IPS-20b (cell line): ENCODE data around the gene MAFG.
A peak's percentile ranks its signal among the peaks of the same experiment; 100 is the strongest.

Source experiments
- H3K27ac ChIP-seq: one replicate; pipeline ENCODE4 v1.5.1; 2013; ENCODE audit warnings: low read length
- H3K27me3 ChIP-seq: 2 replicates; pipeline ENCODE4 v1.6.1; 2013; ENCODE audit warnings: mild to moderate bottlenecking, low read length, inconsistent platforms; ENCODE audit not compliant: insufficient read depth
- H3K36me3 ChIP-seq: 2 replicates; pipeline ENCODE4 v1.6.1; 2013; ENCODE audit warnings: low read depth, mild to moderate bottlenecking, inconsistent platforms, low read length, moderate library complexity; ENCODE audit not compliant: insufficient read depth
- H3K4me1 ChIP-seq: 2 replicates; pipeline ENCODE4 v1.6.1; 2013; ENCODE audit warnings: mild to moderate bottlenecking, control low read depth, inconsistent platforms, low read length, moderate library complexity; ENCODE audit not compliant: insufficient read depth
- H3K4me3 ChIP-seq: 2 replicates; pipeline ENCODE4 v1.5.1; 2013; ENCODE audit warnings: mild to moderate bottlenecking, low read length, inconsistent platforms
- H3K9ac ChIP-seq: 2 replicates; pipeline ENCODE4 v1.6.1; 2013; ENCODE audit warnings: low read depth, mild to moderate bottlenecking, inconsistent platforms, low read length, moderate library complexity
- H3K9me3 ChIP-seq: 2 replicates; pipeline ENCODE4 v1.6.1; 2013; ENCODE audit warnings: mild to moderate bottlenecking, low read depth, low read length, inconsistent platforms; ENCODE audit not compliant: insufficient read depth

MAFG gene

GRCh38 chr17:81907219-81908145 lies 20.1 kb downstream of the MAFG start:
- no peaks in the 10 kb centered on the region for H3K9me3 ChIP-seq
- no peak overlapping the region for H3K9ac ChIP-seq
- peaks cover 13% of the 10 kb centered on the region for H3K27me3 ChIP-seq
- H3K36me3 ChIP-seq: 0 out of 2 replicates have a peak, but pooled peaks cover 7% of the 10 kb centered on the region
- no peak overlapping the region for H3K27ac ChIP-seq
- no peak overlapping the region for H3K4me3 ChIP-seq
- H3K4me1 ChIP-seq: no peaks in the 10 kb centered on the region

GRCh38 chr17:81906476-81907218 lies 20.9 kb downstream of the MAFG start:
- no peaks in the 10 kb centered on the region for H3K4me1 ChIP-seq
- H3K36me3 ChIP-seq: 0 out of 2 replicates have a peak, but pooled peaks cover 7% of the 10 kb centered on the region

GRCh38 chr17:81905993-81906392 lies 21.5 kb downstream of the MAFG start:
- Histone ChIP-seq H3K36me3 (0 out of 2 replicates have a peak, but pooled peaks cover 7% of the 10 kb centered on the region), H3K27me3 (peaks cover 26% of the 10 kb centered on the region), H3K4me3 (no peak overlapping the region), H3K9ac (no peak overlapping the region), H3K9me3 (no peaks in the 10 kb centered on the region), H3K27ac (no peak overlapping the region), H3K4me1 (no peaks in the 10 kb centered on the region)

More at GRCh38 chr17:81906476-81907218, 20.9 kb downstream of the MAFG start:
- Histone ChIP-seq H3K27me3 (peaks cover 20% of the 10 kb centered on the region), H3K9ac (no peak overlapping the region), H3K4me3 (no peak overlapping the region), H3K9me3 (no peaks in the 10 kb centered on the region), H3K27ac (no peak overlapping the region)

- 0 out of 2 replicates have a peak, but pooled peaks cover 7% of the 10 kb centered on the region for H3K36me3 ChIP-seq
Measured at GRCh38 chr17:81905424-81905875, 22.1 kb downstream of the MAFG start.

GRCh38 chr17:81904600-81905423 lies 22.7 kb downstream of the MAFG start:
- Histone ChIP-seq H3K36me3 (peaks cover 11% of the 10 kb centered on the region; the same call in 1 of the 2 replicates), H3K27me3 (peaks cover 28% of the 10 kb centered on the region), H3K27ac (no peak overlapping the region), H3K9ac (no peak overlapping the region), H3K9me3 (no peaks in the 10 kb centered on the region), H3K4me1 (no peaks in the 10 kb centered on the region), H3K4me3 (no peak overlapping the region)

More at GRCh38 chr17:81905424-81905875, 22.1 kb downstream of the MAFG start:
- no peak overlapping the region for H3K27ac ChIP-seq
- no peaks in the 10 kb centered on the region for H3K4me1 ChIP-seq
- no peak overlapping the region for H3K4me3 ChIP-seq
- no peaks in the 10 kb centered on the region for H3K9me3 ChIP-seq
- no peak overlapping the region for H3K9ac ChIP-seq
- H3K27me3 ChIP-seq: peaks cover 29% of the 10 kb centered on the region

GRCh38 chr17:81903896-81904599 lies 23.5 kb downstream of the MAFG start:
- Histone ChIP-seq H3K27ac (no peak overlapping the region), H3K36me3 (peaks cover 18% of the 10 kb centered on the region; the same call in 1 of the 2 replicates), H3K9ac (no peak overlapping the region), H3K4me1 (no peaks in the 10 kb centered on the region), H3K9me3 (no peaks in the 10 kb centered on the region), H3K4me3 (no peak overlapping the region), H3K27me3 (peaks cover 28% of the 10 kb centered on the region)

GRCh38 chr17:81903415-81903831 lies 24.1 kb downstream of the MAFG start:
- H3K9ac ChIP-seq: no peak overlapping the region
- H3K27me3 ChIP-seq: peaks cover 28% of the 10 kb centered on the region
- peaks cover 24% of the 10 kb centered on the region for H3K36me3 ChIP-seq
- H3K27ac ChIP-seq: no peak overlapping the region
- H3K9me3 ChIP-seq: no peaks in the 10 kb centered on the region
- no peaks in the 10 kb centered on the region for H3K4me1 ChIP-seq
- no peak overlapping the region for H3K4me3 ChIP-seq

GRCh38 chr17:81902653-81903414 lies 24.7 kb downstream of the MAFG start:
- no peak overlapping the region for H3K9ac ChIP-seq
- peaks cover 29% of the 10 kb centered on the region for H3K36me3 ChIP-seq
- H3K27me3 ChIP-seq: peaks cover 28% of the 10 kb centered on the region
- no peak overlapping the region for H3K27ac ChIP-seq
- peak overlapping the region; percentile 46; the same call in 1 of the 2 replicates for H3K4me3 ChIP-seq
- H3K4me1 ChIP-seq: no peaks in the 10 kb centered on the region
- no peaks in the 10 kb centered on the region for H3K9me3 ChIP-seq

GRCh38 chr17:81902023-81902652 lies 25.4 kb downstream of the MAFG start, which contains the start of gene NPB:
Gene NPB (plus strand): TSS chr17:81902238. CDS start chr17:81902278, 40 bp downstream.
- peaks cover 28% of the 10 kb centered on the region for H3K27me3 ChIP-seq
- no peak within 1 kb of the TSS for H3K9ac ChIP-seq
- H3K27ac ChIP-seq: no peak within 1 kb of the TSS
- no peaks in the 10 kb centered on the region for H3K9me3 ChIP-seq
- peak within 1 kb of the TSS; percentile 46; the same call in 1 of the 2 replicates for H3K4me3 ChIP-seq
- no peaks in the 10 kb centered on the region for H3K4me1 ChIP-seq
- peaks cover 30% of the 10 kb centered on the region for H3K36me3 ChIP-seq
